ENCODE data around the gene RHOT1. TPM values are rescaled to one million over a fixed set of nuclear protein-coding genes. Genes with fewer than 3 reads are reported as not detected.

RHOT1 gene
- total and polyA plus RNA-seq, 2 donors (not counting 3 experiments of a cell fraction or from before 2014, with no cell fraction given), result 23.5 to 28.8 TPM

DNA sequence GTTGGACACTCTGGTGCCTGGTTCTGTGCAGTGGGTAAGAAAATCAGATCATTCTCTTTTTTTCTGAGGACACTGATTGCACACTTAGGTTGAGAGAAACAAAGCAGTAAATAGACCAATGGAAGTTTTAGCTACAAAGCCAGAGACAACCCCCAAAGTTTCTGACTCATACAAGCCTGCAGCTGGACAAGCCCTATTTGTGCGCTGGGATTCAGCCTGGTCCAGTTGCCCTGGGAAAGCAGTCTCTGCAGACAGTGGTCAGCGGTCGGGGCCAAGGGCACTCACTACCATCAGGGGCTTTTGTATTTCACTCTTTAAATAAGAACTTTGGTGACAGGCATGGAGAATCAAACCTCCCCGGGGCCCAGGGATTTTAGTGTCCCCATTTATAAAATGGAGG is 117.3 kb downstream of the RHOT1 start:
- Histone ChIP-seq H3K9me1 (replicated peaks; ENCODE audit: control insufficient read depth, extremely low read depth, insufficient read depth, low read length) (no peaks in the 10 kb centered on the region), H3K27me3 (ENCODE audit: control insufficient read depth in 2 of 2, insufficient read depth in 2 of 2, low read length in 2 of 2) (peaks cover 24 to 47% of the 10 kb centered on the region in 2 experiments), H3K4me1 (ENCODE audit: control insufficient read depth, extremely low read depth, insufficient read depth, low read length) (peaks cover 2% of the 10 kb centered on the region), H3K27ac (ENCODE audit: insufficient read depth, low read depth, low read length) (no peak overlapping the region), H2AFZ (ENCODE audit: low read depth, low read length) (no peak overlapping the region), H3K9me3 (replicated peaks; ENCODE audit: control insufficient read depth, insufficient read depth, low read length) (no peaks in the 10 kb centered on the region), H3K4me3 (replicated peaks in 1 of 3; ENCODE audit: insufficient read depth in 1 of 3, low read depth in 1 of 3, low read length in 3 of 3) (no peak overlapping the region), H3K4me2 (ENCODE audit: insufficient read depth, low read length) (no peak overlapping the region), H3K36me3 (ENCODE audit: control insufficient read depth in 2 of 2, extremely low read depth in 1 of 2, insufficient read depth in 2 of 2, low read length in 2 of 2) (no peaks in the 10 kb centered on the region), H4K20me1 (replicated peaks; ENCODE audit: control insufficient read depth, extremely low read depth, insufficient read depth, low read length) (no peaks in the 10 kb centered on the region), H3K79me2 (ENCODE audit: control insufficient read depth, insufficient read depth, low read length) (no peaks in the 10 kb centered on the region), H3K9ac (replicated peaks; ENCODE audit: extremely low read depth, insufficient read depth, low read length) (no peak overlapping the region)
- dilution Hi-C loops (cut with MboI; ENCODE audit: extremely low pct_ligation_motif_present, low sequenced_read_pairs), result no loop called here
- ChIA-PET CTCF (interaction anchor here (0.6 to 1.2 kb wide), 3 partner anchors 16 to 59 kb away, joined by 3 to 4 read pairs (median 4); no protein-coding TSS in a partner anchor), POLR2A (interaction anchor here (0.6 kb wide), 1 partner anchor 241 kb away, joined by 3 read pairs; no protein-coding TSS in a partner anchor)
- DNase-seq (ENCODE audit: low read depth, low spot score) (no peak), FAIRE-seq (no peak)
- TF ChIP-seq JUN (IDR thresholded peaks at IDR 0.05; ENCODE audit: borderline replicate concordance, insufficient read depth, insufficient read length, low read depth) (no peak), FOS (IDR thresholded peaks at IDR 0.05; ENCODE audit: borderline replicate concordance, insufficient read depth, low read length) (no peak), MYC (IDR thresholded peaks at IDR 0.05; ENCODE audit: low read depth, low read length) (no peak), MAX (IDR thresholded peaks at IDR 0.05; ENCODE audit: insufficient read depth, insufficient read length) (no peak), POLR2AphosphoS5 (IDR thresholded peaks at IDR 0.05; ENCODE audit: insufficient read depth, low read depth, low read length) (no peak), GATA2 (IDR thresholded peaks at IDR 0.05; ENCODE audit: insufficient read depth, insufficient read length, low read depth, low read length) (no peak), POLR2A (IDR thresholded peaks at IDR 0.05; ENCODE audit: low read depth, low read length) (no peak), EZH2 (IDR thresholded peaks at IDR 0.05; ENCODE audit: borderline replicate concordance, low read depth, low read length, severe bottlenecking) (no peak)
- TF ChIP-seq, protein P1, sequence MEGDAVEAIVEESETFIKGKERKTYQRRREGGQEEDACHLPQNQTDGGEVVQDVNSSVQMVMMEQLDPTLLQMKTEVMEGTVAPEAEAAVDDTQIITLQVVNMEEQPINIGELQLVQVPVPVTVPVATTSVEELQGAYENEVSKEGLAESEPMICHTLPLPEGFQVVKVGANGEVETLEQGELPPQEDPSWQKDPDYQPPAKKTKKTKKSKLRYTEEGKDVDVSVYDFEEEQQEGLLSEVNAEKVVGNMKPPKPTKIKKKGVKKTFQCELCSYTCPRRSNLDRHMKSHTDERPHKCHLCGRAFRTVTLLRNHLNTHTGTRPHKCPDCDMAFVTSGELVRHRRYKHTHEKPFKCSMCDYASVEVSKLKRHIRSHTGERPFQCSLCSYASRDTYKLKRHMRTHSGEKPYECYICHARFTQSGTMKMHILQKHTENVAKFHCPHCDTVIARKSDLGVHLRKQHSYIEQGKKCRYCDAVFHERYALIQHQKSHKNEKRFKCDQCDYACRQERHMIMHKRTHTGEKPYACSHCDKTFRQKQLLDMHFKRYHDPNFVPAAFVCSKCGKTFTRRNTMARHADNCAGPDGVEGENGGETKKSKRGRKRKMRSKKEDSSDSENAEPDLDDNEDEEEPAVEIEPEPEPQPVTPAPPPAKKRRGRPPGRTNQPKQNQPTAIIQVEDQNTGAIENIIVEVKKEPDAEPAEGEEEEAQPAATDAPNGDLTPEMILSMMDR (IDR thresholded peaks at IDR 0.05; ENCODE audit: extremely low read depth in 1 of 2, insufficient read depth in 1 of 2, low read depth in 1 of 2, low read length in 2 of 2), result no peak
- BruUV-seq (replicated peaks), result no TSS peak
- intact Hi-C loops (cut with micrococcal nuclease), result no loop called here

All from endothelial cell of umbilical vein (primary cell).